PC-9 (cell line): ENCODE measurements around the gene NFIX. TPM values are rescaled to one million over a fixed set of nuclear protein-coding genes. Genes with fewer than 3 reads are reported as not detected.

Experiments used
- BruUV-seq: library from RNA; stranded (reverse); fragments of 400-500 nt; replicated peaks from 2 replicates; lab custom pipeline; 2021; lab: Mats Ljungman, UMichigan
- CTCF ChIA-PET: fragments of 300-600 bp; sonication (Branson Sonifier 250); formaldehyde crosslinking; loops from one replicate; lab custom pipeline; 2022; ENCODE audit warnings: antibody characterized with exemption; lab: Charles Lee
- POLR2A ChIA-PET: fragments of 300-600 bp; sonication (Branson Sonifier 250); formaldehyde crosslinking; loops from one replicate; lab custom pipeline; 2022; ENCODE audit warnings: antibody characterized with exemption; ENCODE audit not compliant: unreplicated experiment; lab: Charles Lee
- DNase-seq, 2 experiments: peaks; one replicate each; pipeline versions ENCODE4 v3.0.0 to v3.0.0-alpha.2; 2015 to 2022; ENCODE audit warnings: mixed read lengths in 1 of 2
- H2AFZ ChIP-seq: fragments of 200-600 bp; sonication (generic); 2 replicates; pipeline ENCODE4 v1.8.1; 2017; ENCODE audit warnings: antibody characterized with exemption
- H3F3A ChIP-seq: fragments of 200-600 bp; sonication (generic); 2 replicates; pipeline ENCODE4 v1.8.1; 2017; ENCODE audit warnings: antibody characterized with exemption, mild to moderate bottlenecking, low read depth; ENCODE audit not compliant: insufficient read depth
- H3K27ac ChIP-seq: fragments of 200-600 bp; sonication (generic); 2 replicates; pipeline ENCODE4 v1.6.1; 2016; ENCODE audit warnings: mixed run types
- H3K27me3 ChIP-seq: fragments of 200-600 bp; sonication (generic); 2 replicates; pipeline ENCODE4 v1.6.1; 2016; ENCODE audit warnings: low read depth, mixed run types; ENCODE audit not compliant: insufficient read depth
- H3K36me3 ChIP-seq: fragments of 200-600 bp; sonication (generic); 2 replicates; pipeline ENCODE4 v1.6.1; 2016; ENCODE audit warnings: low read depth, mixed run types
- H3K4me1 ChIP-seq: fragments of 200-600 bp; sonication (generic); replicated peaks from 2 replicates; pipeline ENCODE4 v1.6.1; 2016; ENCODE audit warnings: mixed run types; ENCODE audit not compliant: insufficient read depth
- H3K4me2 ChIP-seq: fragments of 200-600 bp; sonication (generic); 2 replicates; pipeline ENCODE4 v1.6.1; 2017; ENCODE audit warnings: mixed run types
- H3K4me3 ChIP-seq: fragments of 200-600 bp; sonication (generic); 2 replicates; pipeline ENCODE4 v1.6.1; 2016; ENCODE audit warnings: mixed run types
- H3K79me2 ChIP-seq: fragments of 200-600 bp; sonication (generic); 2 replicates; pipeline ENCODE4 v1.6.1; 2017; ENCODE audit warnings: low read depth, mixed run types
- H3K9me2 ChIP-seq: fragments of 200-600 bp; sonication (generic); 2 replicates; pipeline ENCODE4 v1.8.1; 2017; ENCODE audit warnings: mild to moderate bottlenecking; ENCODE audit not compliant: insufficient read depth
- H3K9me3 ChIP-seq: fragments of 200-600 bp; sonication (generic); 2 replicates; pipeline ENCODE4 v1.8.1; 2016; ENCODE audit warnings: low read depth; ENCODE audit not compliant: insufficient read depth
- H4K20me1 ChIP-seq: fragments of 200-600 bp; sonication (generic); 2 replicates; pipeline ENCODE4 v1.8.1; 2017; ENCODE audit not compliant: insufficient read depth
- EZH2 ChIP-seq: fragments of 200-600 bp; sonication (generic); IDR thresholded peaks from 2 replicates; pipeline ENCODE4 v1.8.0; 2017; ENCODE audit warnings: antibody characterized with exemption, low read depth
- intact Hi-C: fragments of 100-400 bp; cut with micrococcal nuclease; formaldehyde crosslinking; loops from one replicate; pipeline ENCODE4 v1.10.0; 2022; ENCODE audit not compliant: unreplicated experiment
- total RNA-seq: library from RNA; stranded (reverse); gene quantifications from 2 replicates; pipeline ENCODE4 v1.2.3, GENCODE V29; 2021
- TF ChIP-seq, protein P1 (sequence below): fragments of 200-600 bp; sonication (generic); conservative IDR thresholded peaks from 2 replicates; pipeline ENCODE4 v1.6.1; 2017; ENCODE audit warnings: mixed run types, antibody characterized with exemption, mild to moderate bottlenecking, moderate library complexity

NFIX gene
- total RNA-seq, 1 experiment from 2014 or later, result 24.2 TPM

DNA sequence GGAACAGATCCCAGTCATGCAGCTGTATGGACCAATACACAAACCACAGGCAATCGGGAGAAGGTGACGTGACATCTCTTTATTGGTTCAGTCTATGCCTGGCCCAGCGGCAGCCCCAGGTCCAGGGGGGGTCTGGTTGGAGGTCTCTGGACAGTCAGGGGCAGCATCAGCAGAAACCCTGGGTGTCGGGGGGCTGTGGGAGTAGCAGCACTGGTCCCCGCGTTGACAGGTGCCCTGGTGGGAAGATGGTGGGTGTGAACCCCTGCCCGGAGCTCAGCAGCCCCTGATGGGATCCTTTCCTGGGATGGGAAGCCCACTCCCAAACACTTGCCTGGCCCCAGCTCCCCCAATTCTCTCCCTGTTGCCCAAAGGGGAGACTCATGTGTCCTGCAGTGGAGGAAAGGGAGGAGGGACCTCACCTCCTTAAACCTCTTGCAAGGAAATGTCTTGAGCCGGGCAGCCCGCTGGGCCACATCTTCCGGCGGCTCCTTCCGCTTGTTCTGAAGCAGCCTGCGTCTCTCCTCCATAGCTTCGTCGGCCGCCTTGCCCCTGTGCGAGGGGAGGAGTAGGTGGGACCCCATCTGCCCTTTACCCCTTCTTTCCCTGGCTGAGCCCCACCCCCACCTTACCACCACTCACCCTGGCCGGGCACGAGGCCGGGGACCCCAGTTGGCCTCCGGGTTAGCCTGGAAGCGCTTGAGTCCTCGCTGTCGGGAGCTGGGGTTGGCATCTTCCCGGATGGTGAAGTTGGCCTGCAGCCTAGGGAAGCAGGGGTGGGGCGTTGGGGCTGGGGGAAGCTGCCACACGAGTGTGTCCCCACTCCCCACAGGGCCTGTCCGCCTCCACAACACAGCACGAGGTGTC is 109.8 kb downstream of the NFIX start:
- H3K36me3 ChIP-seq, result peaks cover 7% of the 10 kb centered on the region; the same call in 1 of the 2 replicates
- TSS peak; percentile 13 for BruUV-seq
- no peak overlapping the region for H3K27ac ChIP-seq
- no peak for DNase-seq
- ChIA-PET POLR2A (no interaction called here), CTCF (interaction anchor here (0.7 kb wide), 1 partner anchor 37 kb away, joined by 14 read pairs; no protein-coding TSS in a partner anchor)
- H3K4me2 ChIP-seq, result no peak overlapping the region
- no peaks in the 10 kb centered on the region for H3K27me3 ChIP-seq
- no peaks in the 10 kb centered on the region for H3K9me3 ChIP-seq
- no peak for TF ChIP-seq EZH2
- TF ChIP-seq, protein P1, sequence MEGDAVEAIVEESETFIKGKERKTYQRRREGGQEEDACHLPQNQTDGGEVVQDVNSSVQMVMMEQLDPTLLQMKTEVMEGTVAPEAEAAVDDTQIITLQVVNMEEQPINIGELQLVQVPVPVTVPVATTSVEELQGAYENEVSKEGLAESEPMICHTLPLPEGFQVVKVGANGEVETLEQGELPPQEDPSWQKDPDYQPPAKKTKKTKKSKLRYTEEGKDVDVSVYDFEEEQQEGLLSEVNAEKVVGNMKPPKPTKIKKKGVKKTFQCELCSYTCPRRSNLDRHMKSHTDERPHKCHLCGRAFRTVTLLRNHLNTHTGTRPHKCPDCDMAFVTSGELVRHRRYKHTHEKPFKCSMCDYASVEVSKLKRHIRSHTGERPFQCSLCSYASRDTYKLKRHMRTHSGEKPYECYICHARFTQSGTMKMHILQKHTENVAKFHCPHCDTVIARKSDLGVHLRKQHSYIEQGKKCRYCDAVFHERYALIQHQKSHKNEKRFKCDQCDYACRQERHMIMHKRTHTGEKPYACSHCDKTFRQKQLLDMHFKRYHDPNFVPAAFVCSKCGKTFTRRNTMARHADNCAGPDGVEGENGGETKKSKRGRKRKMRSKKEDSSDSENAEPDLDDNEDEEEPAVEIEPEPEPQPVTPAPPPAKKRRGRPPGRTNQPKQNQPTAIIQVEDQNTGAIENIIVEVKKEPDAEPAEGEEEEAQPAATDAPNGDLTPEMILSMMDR, result no peak
- peaks cover 8% of the 10 kb centered on the region; the same call in 1 of the 2 replicates for H4K20me1 ChIP-seq
- H3K9me2 ChIP-seq, result no peaks in the 10 kb centered on the region
- intact Hi-C loops, result no loop called here
- peaks cover 13% of the 10 kb centered on the region; the same call in 1 of the 2 replicates for H3F3A ChIP-seq
- no peak overlapping the region for H2AFZ ChIP-seq
- H3K4me1 ChIP-seq, result no peaks in the 10 kb centered on the region
- H3K4me3 ChIP-seq, result no peak overlapping the region
- H3K79me2 ChIP-seq, result no peaks in the 10 kb centered on the region

DNA sequence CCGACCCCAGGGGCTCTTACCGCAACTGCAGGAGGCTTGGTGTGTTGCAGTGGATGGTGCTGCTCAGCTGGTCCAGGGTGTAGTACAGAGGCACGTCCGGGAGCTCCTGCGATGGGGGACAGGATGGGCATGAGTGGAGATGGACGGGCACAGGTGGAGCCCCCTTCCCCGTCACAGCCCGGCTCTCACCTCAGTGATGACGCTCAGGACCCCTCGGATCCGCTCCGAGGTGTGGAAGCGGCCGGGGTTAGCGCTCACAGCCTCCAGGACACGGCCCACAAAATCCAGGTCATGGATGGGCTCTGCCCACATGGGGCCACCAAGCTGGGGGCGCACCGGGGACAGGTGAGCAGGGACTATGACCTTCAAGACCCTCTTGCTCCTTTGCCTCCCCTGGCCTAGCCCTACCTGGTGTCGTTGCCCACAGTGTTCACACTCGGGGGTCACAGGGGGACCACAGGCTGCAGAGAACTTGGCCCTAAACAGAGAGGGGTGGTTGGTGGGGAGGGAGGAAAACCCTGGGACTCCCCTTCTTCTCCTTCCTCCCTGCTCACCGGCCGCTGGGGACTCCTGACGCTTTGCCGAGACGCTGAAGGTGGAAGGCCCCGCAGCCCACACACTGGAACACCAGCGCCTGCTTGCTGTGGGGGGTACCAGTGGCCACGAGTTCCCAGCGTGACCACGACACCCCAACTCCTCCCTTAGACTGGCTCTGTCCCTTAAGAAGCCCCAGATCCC is 114.3 kb downstream of the NFIX start:
- Histone ChIP-seq H2AFZ (no peak overlapping the region), H3K9me2 (no peaks in the 10 kb centered on the region), H3K27ac (no peak overlapping the region), H3K9me3 (no peaks in the 10 kb centered on the region), H3F3A (peaks cover 18% of the 10 kb centered on the region; the same call in 1 of the 2 replicates), H3K4me3 (no peak overlapping the region), H3K4me1 (no peaks in the 10 kb centered on the region; the same call in 1 of the 2 replicates), H4K20me1 (0 out of 2 replicates have a peak, but pooled peaks cover 6% of the 10 kb centered on the region), H3K36me3 (peaks cover 18% of the 10 kb centered on the region; the same call in 1 of the 2 replicates), H3K27me3 (no peaks in the 10 kb centered on the region), H3K79me2 (peaks cover 11% of the 10 kb centered on the region), H3K4me2 (no peak overlapping the region)
- DNase-seq, result no peak
- CTCF ChIA-PET, result interaction anchor here (0.6 kb wide), 1 partner anchor 224 kb away, joined by 3 read pairs; no protein-coding TSS in a partner anchor
- no peak for TF ChIP-seq EZH2
- TF ChIP-seq, protein P1, result no peak
- POLR2A ChIA-PET, result no interaction called here
- intact Hi-C loops, result loop anchor here (10.0 kb wide), 1 partner anchor 155 kb away; no protein-coding TSS in a partner anchor
- BruUV-seq, result no TSS peak

DNA sequence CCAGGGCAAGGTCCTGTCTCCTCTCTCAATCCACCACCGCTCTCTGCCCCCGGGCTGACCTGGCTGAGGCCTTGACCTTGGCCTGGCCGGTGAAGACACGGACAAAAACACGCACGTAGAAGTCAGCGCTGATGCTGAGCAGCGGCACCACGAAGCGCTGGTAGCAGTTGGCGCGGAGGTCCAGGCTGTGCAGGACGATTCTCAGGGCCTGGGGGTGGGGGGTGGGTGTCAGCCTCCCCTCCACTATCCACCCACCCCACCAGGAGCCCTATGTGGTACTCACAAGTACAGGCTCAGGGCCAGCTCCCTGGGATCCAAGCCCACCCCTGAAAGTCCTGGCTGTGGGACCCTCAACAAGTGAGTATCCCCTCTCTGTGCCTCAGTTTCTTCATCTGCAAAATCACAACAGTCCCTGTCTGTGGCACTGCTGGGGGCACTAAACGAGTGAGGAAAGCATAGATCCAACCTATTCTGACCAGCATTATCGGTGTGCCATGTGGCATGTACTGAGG is 114.9 kb downstream of the NFIX start:
- H3K9me3 ChIP-seq, result no peaks in the 10 kb centered on the region
- H3K9me2 ChIP-seq, result no peaks in the 10 kb centered on the region
- H3K4me2 ChIP-seq, result no peak overlapping the region
- DNase-seq, result no peak
- peaks cover 24% of the 10 kb centered on the region; the same call in 1 of the 2 replicates for H3K36me3 ChIP-seq
- peaks cover 22% of the 10 kb centered on the region; the same call in 1 of the 2 replicates for H3F3A ChIP-seq
- peaks cover 5% of the 10 kb centered on the region for H3K4me1 ChIP-seq
- no peak overlapping the region for H3K27ac ChIP-seq
- H3K4me3 ChIP-seq, result no peak overlapping the region
- CTCF ChIA-PET, result no interaction called here
- H4K20me1 ChIP-seq, result 0 out of 2 replicates have a peak, but pooled peaks cover 6% of the 10 kb centered on the region
- peaks cover 17% of the 10 kb centered on the region for H3K79me2 ChIP-seq
- POLR2A ChIA-PET, result no interaction called here
- BruUV-seq, result no TSS peak
- TF ChIP-seq, protein P1, result no peak
- no peak for TF ChIP-seq EZH2
- intact Hi-C loops, result loop anchor here (10.0 kb wide), 1 partner anchor 155 kb away; no protein-coding TSS in a partner anchor
- no peak overlapping the region for H2AFZ ChIP-seq
- H3K27me3 ChIP-seq, result no peaks in the 10 kb centered on the region
